Muscle of back (tissue), 11 donors: ENCODE measurements around the gene MZB1. TPM values are rescaled to one million over a fixed set of nuclear protein-coding genes. Genes with fewer than 3 reads are reported as not detected.
"Not testable (repeated sequence)": the region's sequence is repeated elsewhere in the genome, so short reads cannot be mapped to it uniquely, and the experiment has no call there.

Experiments used
- DNase-seq, 3 donors: peaks; one replicate each; pipeline versions ENCODE4 v3.0.0 to v3.0.0-alpha.2; 2013
- polyA plus RNA-seq, 10 donors: library from polyadenylated mRNA; unstranded; fragments of 120-200 nt; gene quantifications; one replicate each; pipeline ENCODE4 v1.2.1, GENCODE V29; 2013; ENCODE audit not compliant: insufficient read length in 10 of 10

Gene MZB1
- polyA plus RNA-seq, 10 donors, result 0.15 to 1.0 (median 0.57) TPM; not detected in 2

DNA sequence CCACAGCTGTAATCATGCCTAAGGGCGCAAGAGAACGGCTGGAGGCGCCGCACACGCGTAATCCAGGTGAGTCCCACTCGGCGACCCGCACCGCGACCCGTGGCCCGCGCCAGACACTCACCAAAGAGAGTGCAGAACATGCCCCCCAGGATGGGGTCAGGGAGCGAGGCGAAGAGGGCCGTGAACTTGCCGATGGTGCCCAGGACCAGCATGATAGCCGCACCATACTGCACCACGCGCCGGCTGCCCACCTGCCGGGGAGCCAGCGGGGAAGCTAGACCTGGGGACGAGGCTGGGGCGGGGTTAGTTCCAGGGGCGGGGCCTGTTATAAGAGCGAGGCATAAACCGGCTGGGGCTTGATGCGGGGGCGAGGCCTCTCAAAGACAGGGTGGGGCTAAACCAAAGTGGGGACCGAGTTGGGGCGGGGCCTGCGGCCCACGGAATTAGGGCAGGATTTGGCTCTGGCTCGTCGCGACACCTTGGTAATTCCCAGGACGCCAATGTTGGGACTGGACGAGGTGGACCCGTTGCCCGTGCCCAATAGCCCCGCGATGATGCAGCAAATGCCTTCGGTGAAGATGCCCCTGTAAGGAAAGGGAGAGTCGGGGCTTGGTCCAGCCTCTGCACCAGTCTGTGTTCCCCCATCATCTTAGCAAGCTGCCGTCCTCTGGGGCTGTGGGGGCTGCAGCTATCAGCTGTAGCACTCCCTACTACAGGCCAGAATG, 11.4 kb downstream of the MZB1 start:
- no peak for DNase-seq

DNA sequence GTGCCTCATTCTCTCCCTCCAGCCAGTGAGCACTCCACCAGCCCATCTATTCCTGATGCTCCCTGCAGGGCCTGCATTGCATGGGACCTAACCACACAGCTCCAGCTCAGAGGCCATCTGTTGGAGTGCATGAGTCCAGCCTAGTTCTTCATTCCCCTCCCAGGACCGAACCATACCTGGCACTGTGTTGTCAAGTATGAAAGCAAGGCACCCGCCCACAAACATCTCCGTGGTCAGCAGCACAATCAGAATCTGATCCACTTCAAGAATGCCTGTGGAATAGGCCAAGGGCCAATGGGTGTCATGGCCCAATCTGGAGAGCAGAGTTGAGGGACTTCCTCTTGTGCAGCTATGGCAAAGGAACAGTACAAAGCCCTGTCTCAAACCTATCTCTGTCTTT, 12.5 kb downstream of the MZB1 start:
- DNase-seq, result no peak

- DNase-seq, result no peak
Measured at GRCh38 chr5:139376364-139376763, 13.3 kb downstream of the MZB1 start.

DNA sequence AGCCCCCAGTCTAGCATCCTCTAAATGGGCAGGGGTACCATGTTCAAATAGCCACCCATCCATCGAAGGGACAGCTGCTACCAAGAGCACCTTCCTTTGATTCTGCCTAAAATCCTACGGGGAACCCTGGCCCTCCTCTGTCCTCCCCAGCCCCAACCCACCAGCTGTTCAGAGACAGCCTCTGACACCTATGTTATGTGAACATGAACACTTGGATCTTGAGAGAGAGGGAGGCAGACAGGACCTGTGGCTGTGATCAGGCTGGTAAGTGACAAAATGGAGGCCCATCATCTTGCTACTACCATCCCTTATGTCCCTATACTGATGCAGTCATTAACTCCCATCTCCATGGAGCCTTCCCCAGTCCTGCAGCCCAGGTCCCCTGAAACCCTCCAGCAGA, 14.8 kb downstream of the MZB1 start:
- DNase-seq, result no peak

DNA sequence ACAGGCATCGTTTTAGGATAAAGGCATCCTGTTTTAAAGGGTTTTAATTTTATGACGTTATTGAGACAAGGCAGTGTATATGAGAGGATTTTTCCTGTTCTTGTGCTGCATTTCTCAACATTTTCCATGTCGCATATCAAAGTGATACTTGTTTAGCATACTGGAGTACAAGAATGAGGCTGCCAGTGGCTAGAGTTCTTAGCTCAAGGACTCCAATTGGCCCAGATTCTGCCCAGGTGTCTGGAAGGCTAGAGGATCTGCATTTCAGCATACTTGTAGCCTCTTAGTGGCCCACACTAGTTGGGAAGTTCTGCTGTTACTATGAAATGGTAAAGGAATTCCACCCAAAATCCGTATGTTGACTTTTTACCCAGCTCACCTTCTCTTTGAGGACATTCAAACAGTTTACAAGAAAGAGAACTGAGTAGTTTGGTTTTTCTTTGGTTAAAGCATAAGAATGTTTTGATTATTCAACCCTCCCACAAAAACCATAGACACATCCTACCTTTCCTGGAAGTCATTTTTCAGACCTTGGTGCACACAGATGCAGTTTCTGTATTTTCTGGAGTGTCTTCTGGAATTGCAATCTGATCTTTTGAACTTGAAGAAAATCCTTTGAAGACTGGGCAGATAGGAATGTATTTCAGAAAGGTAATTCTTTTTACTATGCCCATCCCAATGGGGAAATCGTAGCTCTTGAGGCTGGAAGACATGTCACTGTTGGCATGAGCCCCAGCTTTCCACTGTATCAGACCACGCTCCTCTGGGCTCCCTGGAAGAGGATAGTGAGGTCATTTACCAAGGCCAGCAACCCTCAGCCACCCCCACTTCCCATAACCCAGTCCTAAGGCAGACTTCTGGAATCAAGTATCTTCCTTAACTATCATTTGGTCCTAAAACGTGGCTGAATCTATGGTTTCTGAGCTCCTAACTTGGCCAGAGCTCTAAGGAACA, 18.0 kb downstream of the MZB1 start:
- no peak for DNase-seq

DNA sequence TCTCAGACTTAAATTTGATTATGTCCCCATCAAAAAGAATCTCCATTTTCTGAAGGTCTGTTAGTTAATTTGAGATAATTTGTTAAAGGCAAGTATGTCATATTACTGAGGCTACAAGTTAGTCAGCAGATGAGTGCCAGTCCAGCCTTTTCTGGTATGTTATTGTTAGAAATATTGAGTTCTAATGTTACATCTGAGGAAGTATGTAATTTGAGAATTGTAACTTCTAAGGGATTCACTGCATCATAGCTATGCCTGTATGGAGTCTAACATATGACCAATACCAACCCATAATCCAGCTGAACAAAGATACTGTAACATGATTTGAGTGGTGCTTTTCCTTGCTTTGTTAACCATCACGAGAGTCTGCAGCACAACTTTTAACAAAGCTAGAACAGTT, 20.5 kb downstream of the MZB1 start:
- no peak for DNase-seq

DNA sequence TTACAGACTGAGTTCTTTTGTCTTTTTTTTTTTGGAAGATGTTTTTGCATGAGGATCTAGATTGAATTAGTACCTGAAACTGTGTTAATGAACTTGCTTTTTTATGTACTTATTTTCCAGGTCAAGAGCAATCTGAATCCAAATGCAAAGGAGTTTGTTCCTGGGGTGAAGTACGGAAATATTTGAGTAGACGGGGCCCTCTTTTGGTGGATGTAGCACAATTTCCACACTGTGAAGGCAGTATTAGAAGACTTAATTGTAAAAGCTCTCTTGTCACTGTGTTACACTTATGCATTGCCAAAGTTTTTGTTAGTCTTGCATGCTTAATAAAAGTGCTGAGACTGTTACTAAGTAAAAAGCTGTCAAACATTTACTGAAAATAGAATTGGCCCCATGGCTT, 21.1 kb downstream of the MZB1 start:
- no peak for DNase-seq

DNA sequence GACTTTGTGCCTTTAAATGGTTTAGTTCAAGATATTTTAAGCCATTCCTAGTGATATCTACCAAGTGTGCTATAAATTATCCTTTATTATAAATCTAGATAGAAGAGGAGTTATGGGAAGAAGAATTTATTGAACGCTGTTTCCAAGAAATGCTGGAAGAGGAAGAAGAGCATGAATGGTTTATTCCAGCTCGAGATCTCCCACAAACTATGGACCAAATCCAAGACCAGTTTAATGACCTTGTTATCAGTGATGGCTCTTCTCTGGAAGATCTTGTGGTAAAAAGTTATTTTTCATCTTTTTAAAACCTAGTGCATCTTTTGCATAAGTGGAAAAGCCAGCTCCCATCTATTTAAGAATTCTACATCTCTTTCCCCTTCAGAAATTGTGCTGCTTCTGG, 25.2 kb downstream of the MZB1 start:
- DNase-seq, result no peak

DNA sequence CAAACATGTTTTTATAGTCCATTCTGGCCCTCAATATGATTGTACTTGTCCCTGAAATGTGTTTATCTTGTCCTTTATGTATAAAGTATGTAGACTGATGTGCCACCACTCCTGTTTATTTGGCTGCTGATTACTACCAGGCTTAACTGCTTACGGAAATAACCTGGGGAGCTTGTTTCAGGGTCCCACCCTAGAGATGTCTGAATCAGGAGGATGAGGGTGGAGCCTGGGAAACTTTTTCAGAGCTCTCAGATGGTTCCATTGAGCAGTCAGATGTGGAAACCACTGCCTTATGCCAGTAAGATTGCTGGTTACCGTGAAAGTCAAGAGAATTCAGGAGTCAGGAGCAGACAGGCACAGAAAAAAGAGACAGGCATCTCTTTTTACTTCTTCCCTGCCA, 25.8 kb downstream of the MZB1 start:
- DNase-seq, result no peak

DNA sequence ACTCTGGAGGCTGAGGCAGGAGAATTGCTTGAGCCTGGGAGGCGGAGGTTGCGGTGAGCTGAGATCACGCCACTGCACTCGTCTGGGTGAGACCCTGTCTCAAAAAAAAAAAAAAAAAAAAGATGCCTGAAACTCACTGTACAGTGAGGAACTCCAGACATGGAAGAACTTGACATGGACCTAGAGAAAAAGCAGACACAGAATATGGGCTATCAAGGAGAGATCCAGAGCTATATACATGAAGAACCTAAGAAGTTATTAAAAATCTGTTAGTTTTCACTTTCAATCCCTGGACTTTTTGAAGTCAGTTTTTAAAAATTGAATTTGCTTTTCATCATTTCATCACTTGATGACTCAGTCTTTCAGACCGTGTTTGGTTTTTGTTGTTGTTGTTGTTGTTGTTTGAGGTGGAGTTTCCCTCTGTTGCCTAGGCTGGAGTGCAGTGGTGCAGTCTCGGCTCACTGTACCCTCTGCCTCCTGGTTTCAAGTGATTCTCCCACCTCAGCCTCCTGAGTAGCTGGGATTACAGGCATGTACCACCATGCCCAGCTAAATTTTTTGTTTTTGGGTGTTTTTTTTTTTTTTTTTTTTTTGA, 27.8 kb downstream of the MZB1 start:
- DNase-seq, result no peak

DNA sequence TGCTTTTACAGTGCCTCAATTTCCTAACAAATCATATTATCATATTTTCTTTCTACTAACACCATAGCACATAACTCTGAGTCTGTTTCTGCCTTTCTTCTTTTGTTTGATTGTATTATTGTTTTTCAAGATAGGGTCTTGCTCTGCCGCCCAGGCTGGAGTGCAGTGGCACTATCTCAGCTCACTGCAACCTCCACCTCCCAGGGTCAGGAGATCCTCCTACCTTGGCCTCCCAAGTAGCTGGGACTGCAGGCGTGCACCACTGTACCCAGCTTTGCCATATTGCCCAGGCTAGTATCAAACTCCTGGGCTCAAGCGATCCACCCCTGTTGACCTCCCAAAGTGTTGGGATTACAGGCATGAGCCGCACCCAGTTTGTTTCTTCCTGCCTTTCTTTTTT, 29.3 kb downstream of the MZB1 start:
- DNase-seq, result no peak

DNA sequence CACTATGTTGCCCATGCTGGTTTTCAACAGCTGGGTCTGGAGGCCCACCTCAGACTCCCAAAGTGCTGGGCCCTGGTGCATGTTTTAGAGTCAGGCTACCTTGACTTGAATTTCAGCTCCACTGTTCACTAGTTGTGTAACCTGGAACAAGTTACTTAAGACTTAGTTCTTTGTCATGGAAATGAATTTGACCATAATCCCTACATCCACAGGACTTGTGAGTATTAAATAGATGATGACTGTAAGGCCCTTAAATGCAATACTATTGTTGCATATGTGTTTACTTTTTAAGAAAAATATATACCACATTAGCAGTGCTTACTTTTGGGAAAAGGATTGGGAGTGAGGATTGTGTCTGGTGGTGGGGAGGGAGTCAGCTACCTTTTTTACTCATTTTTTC, 31.6 kb downstream of the MZB1 start:
- DNase-seq, result no peak

DNA sequence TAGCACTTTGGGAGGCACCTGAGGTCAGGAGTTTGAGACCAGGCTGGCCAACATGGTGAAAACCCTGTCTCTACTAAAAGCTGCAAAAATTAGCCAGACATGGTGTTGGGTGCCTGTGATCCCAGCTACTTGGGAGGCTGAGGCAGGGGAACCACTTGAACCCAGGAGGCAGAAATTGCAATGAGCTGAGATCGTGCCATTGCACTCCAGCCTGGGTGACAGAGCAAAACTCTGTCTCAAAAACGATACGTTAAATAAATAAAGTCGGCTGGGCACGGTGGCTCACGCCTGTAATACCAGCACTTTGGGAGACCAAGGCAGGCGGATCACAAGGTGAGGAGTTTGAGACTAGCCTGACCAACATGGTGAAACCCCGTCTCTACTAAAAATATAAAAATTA, 33.8 kb downstream of the MZB1 start:
- not testable (repeated sequence) for DNase-seq

DNA sequence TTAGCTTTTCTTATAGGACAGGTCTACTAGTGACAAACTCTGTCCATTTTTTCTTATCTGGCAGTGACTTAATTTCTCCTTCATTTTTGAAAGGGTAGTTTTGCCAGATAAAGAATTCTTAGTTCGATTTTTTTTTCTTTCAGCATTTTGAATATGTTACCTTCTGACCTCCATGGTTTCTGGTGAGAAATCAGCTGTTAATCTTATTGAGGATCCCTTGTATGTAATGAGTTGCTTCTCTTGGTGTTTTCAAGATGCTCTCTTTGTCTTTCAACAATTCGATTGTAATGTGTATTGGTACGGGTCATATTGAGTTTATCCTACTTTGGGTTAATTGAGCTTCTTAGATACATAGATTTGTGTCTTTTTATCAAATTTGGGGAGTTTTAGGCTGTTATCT, 35.5 kb downstream of the MZB1 start:
- DNase-seq, result no peak

DNA sequence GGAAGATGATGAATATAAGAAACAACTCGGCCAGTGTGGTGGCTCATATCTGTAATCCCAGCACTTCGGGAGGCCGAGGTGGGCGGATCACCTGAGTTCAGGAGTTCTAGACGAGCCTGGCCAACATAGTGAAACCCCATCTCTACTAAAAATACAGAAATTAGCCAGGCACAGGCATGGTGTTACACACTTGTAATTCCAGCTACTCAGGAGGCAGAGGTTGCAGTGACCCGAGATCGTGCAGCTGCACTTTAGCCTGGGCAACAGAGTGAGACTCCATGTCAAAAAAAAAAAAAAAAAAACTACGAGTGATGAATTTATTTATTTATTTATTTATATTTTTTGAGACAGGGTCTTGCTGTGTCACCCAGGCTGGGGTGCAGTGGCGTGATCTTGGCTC, 41.9 kb downstream of the MZB1 start:
- not testable (repeated sequence) for DNase-seq

- DNase-seq, result not testable (repeated sequence)
Measured at GRCh38 chr5:139345442-139345841, 44.3 kb downstream of the MZB1 start.

DNA sequence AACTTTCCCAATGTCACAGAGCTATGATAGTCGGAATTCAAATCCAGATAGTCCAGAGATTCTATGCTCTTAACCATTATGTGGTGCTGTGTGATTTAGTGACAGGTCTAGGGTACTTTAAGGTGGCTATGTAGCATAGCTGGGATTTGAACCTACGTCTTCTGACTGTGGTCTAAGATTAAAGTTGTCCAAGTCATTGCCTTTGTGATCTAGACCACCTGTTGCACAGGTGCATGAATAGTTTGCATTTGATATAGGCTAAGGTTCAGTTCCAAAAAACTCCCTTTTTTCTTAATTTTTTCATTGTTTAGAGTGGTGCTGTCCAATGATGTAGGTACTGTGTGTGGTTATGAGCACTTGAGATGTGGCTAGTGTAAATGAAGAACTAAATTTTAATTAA, 45.5 kb downstream of the MZB1 start:
- DNase-seq, result no peak

DNA sequence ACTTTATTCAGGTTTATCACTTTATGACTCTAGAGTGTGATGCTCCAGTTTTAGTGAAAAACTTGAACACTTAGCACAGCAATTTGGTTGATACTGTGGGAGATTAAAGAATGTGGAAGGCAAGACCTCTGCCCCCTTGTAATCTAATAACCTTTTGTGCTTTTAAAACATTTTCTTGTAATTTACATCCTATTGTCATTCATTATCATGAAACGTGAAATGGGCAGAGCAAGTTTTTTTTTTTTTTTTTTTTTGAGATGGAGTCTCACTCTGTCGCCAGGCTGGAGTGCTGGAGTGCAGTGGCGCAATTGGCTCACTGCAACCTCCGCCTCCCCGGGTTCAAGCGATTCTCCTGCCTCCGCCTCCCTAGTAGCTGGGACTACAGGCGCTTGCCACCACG, 46.2 kb downstream of the MZB1 start:
- DNase-seq, result no peak

DNA sequence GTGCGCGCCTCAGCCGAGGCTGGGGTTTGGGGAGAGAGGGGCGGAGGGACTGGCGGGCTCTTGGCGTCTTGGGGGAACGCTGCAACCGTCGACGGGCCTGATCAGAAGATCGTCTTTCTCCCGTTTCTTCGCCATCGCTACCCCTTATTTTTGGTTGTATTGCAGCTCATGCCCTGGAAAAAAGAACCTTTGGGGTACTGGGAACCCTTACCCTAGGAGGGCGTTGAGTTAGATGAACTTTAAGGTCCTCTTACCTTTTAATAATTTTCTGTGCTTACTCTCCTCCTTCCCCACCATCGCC, 47.3 kb downstream of the MZB1 start:
- DNase-seq, result no peak

GRCh38 chr5:139341689-139342422, 47.9 kb downstream of the MZB1 start, which contains the start of gene PAIP2:
Gene PAIP2, plus strand, starts transcription at chr5:139341854. Its CDS starts 21,931 bp downstream, at chr5:139363785.
- peak; percentile 98 to 100 (median 100) for DNase-seq

DNA sequence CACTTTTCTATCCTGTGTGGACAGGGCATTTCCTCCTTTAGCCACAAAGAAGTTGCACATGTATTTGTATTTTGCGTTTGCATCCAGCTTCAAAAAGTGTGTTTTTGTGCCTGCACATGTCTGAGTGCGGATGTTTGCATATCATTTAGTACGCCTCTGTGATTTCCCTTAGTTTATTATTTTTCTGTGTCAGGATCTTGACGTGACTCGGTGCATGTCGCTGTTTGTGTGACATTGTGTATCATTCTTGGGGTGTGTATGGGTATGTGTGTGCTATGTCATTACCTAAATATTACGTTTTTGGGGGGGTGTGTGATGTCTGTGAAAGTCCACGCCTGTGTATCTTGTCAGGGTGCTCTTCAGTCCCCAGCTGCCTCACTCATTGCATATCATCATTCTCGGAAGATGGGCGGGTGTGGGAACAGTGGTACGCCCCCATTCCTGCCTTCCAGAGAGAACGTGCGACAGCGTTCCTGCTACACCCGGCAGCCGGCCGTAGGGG, 48.5 kb downstream of the MZB1 start:
- DNase-seq, result no peak

DNA sequence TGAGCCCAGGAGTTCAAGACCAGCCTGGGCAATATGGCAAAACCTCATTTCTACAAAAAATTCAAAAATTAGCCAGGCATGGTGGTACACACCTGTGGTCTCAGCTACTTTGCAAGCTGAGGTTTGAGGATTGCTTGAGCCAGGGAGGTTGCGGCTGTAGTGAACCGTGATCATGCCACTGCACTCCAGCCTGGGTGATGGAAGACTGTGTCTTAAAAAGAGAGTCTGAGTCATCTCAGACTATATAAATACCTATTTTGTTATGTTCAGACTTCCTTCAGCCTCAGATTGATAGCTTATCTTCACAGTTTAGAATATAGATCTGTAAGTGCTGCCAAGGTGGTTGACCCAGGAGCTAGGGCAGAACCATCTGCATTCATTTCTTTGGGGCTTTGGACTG, 49.7 kb downstream of the MZB1 start:
- no peak for DNase-seq
